ENCODE measurements around the gene RPAP3.

DNA sequence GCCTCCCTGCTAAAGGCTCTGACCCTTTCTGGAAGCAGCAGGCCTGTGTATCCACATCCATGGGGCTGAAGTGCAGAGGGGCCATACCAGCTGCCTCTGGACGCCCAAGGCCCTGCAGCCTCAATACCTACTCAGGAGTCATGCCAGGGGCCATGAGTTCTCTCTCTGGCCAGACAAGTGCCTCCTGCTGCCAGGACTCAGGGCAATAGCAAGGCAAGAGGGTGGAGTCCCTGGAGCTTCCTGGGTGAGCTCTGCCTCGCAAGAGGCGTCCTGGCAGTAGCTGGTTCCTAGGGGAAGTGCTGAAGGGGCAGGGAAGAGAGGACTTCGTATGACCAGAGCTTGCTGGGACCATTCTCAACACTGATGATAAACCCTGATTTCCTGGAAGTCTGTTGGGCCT, 30.4 kb upstream of the RPAP3 start:
- TF ChIP-seq, protein P1, sequence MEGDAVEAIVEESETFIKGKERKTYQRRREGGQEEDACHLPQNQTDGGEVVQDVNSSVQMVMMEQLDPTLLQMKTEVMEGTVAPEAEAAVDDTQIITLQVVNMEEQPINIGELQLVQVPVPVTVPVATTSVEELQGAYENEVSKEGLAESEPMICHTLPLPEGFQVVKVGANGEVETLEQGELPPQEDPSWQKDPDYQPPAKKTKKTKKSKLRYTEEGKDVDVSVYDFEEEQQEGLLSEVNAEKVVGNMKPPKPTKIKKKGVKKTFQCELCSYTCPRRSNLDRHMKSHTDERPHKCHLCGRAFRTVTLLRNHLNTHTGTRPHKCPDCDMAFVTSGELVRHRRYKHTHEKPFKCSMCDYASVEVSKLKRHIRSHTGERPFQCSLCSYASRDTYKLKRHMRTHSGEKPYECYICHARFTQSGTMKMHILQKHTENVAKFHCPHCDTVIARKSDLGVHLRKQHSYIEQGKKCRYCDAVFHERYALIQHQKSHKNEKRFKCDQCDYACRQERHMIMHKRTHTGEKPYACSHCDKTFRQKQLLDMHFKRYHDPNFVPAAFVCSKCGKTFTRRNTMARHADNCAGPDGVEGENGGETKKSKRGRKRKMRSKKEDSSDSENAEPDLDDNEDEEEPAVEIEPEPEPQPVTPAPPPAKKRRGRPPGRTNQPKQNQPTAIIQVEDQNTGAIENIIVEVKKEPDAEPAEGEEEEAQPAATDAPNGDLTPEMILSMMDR (IDR thresholded peaks at IDR 0.05) = no peak
- TF ChIP-seq POLR2A (IDR thresholded peaks at IDR 0.05) = no peak
